ENCODE results near the gene OSBPL6. TPM values are rescaled to one million over a fixed set of nuclear protein-coding genes. Genes with fewer than 3 reads are reported as not detected.
"Not testable (repeated sequence)": the region's sequence is repeated elsewhere in the genome, so short reads cannot be mapped to it uniquely, and the experiment has no call there.

The OSBPL6 gene
- total RNA-seq, 1 donor from 2014 or later, result 6.4 TPM

DNA sequence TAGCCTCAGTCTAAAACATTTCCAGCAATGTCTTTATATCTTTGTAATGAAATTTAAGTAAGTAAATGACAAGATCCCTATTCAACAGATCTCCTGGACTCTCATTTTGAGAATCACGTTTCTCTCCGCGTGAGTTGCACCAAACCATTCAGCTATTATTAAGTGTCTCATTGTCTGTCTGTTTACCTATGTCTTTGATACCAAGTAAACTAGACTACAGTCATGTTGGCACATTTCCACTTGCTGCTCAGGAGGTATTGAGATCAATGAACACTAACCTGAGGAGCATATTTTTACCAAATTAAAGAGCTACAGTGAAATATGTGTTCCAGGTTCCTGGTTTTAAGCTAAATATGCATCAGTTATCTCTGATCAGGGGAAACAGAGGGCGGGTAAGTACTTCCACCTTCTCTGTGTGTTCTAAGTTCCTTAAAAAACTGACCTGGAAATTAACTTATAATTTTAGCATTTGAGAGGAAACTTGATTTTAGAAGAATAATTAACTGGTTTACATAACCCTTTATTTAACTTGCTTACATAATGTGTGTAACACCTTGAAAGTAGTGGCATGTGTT, 125.8 kb downstream of the OSBPL6 start:
- TF ChIP-seq, protein P1, sequence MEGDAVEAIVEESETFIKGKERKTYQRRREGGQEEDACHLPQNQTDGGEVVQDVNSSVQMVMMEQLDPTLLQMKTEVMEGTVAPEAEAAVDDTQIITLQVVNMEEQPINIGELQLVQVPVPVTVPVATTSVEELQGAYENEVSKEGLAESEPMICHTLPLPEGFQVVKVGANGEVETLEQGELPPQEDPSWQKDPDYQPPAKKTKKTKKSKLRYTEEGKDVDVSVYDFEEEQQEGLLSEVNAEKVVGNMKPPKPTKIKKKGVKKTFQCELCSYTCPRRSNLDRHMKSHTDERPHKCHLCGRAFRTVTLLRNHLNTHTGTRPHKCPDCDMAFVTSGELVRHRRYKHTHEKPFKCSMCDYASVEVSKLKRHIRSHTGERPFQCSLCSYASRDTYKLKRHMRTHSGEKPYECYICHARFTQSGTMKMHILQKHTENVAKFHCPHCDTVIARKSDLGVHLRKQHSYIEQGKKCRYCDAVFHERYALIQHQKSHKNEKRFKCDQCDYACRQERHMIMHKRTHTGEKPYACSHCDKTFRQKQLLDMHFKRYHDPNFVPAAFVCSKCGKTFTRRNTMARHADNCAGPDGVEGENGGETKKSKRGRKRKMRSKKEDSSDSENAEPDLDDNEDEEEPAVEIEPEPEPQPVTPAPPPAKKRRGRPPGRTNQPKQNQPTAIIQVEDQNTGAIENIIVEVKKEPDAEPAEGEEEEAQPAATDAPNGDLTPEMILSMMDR (IDR thresholded peaks at IDR 0.05; ENCODE audit: borderline replicate concordance), result no peak
- DNase-seq, result no peak
- H3K36me3 ChIP-seq, result no peaks in the 10 kb centered on the region
- no peaks in the 10 kb centered on the region for H3K9me3 ChIP-seq (replicated peaks)
- H3K27me3 ChIP-seq (ENCODE audit: low read depth), result no peaks in the 10 kb centered on the region
- intact Hi-C loops (cut with micrococcal nuclease), result no loop called here
- H3K27ac ChIP-seq (replicated peaks), result no peak overlapping the region
- no peak overlapping the region for H3K4me3 ChIP-seq
- H3K4me1 ChIP-seq, result peaks cover 6% of the 10 kb centered on the region

GRCh38 chr2:178322068-178322467, 127.8 kb downstream of the OSBPL6 start:
- no peaks in the 10 kb centered on the region for H3K36me3 ChIP-seq
- H3K4me3 ChIP-seq, result no peak overlapping the region
- no peak for DNase-seq
- H3K4me1 ChIP-seq, result no peaks in the 10 kb centered on the region
- no peaks in the 10 kb centered on the region for H3K9me3 ChIP-seq (replicated peaks)
- H3K27me3 ChIP-seq (ENCODE audit: low read depth), result no peaks in the 10 kb centered on the region
- intact Hi-C loops (cut with micrococcal nuclease), result no loop called here
- TF ChIP-seq, protein P1 (IDR thresholded peaks at IDR 0.05; ENCODE audit: borderline replicate concordance), result no peak
- no peak overlapping the region for H3K27ac ChIP-seq (replicated peaks)

DNA sequence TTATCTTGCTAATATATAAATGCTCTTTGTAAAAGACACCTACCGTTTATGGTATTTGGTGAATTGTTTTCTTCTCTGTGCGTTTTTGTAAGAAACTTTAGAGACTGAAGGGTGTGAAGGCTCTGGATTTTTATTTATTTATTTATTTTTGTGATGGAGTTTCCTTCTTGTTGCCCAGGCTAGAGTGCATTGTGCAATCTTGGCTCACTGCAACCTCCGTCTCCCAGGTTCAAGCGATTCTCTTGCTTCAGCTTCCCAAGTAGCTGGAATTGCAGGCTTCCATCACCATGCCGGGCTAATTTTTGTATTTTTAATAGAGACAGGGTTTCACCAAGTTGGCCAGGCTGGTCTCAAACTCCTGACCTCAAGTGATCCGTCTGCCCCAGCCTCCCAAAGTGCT, 129.0 kb downstream of the OSBPL6 start:
- H3K4me1 ChIP-seq; H3K27ac ChIP-seq (replicated peaks); H3K27me3 ChIP-seq (ENCODE audit: low read depth); H3K36me3 ChIP-seq; H3K9me3 ChIP-seq (replicated peaks); H3K4me3 ChIP-seq; DNase-seq; intact Hi-C loops (cut with micrococcal nuclease): not testable (repeated sequence)

DNA sequence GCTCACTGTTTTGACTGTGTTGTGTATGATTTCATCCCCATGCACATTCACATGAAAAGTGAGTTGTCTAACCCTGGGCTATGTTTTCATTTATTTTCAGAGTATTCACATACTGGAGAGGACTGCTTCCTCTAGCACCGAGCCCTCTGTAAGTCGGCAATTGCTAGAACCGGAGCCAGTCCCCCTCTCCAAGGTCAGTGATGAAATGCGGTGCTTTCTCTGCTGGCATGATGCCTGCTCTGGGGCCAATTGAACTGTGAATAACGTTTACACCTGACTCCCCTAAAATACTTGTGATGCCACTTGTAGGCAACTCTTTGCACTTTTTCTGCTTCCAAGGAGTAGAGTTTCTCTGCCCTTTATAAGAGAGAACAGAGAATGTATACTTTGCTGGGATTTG, 129.8 kb downstream of the OSBPL6 start:
- Histone ChIP-seq H3K4me1 (no peaks in the 10 kb centered on the region), H3K9me3 (replicated peaks) (no peaks in the 10 kb centered on the region), H3K27ac (replicated peaks) (no peak overlapping the region), H3K27me3 (ENCODE audit: low read depth) (no peaks in the 10 kb centered on the region), H3K4me3 (no peak overlapping the region), H3K36me3 (no peaks in the 10 kb centered on the region)
- intact Hi-C loops (cut with micrococcal nuclease), result no loop called here
- no peak for DNase-seq
- TF ChIP-seq, protein P1 (IDR thresholded peaks at IDR 0.05; ENCODE audit: borderline replicate concordance), result no peak

GRCh38 chr2:178325268-178325667, 131.0 kb downstream of the OSBPL6 start:
- intact Hi-C loops (cut with micrococcal nuclease), result no loop called here
- Histone ChIP-seq H3K27ac (replicated peaks) (no peak overlapping the region), H3K36me3 (no peaks in the 10 kb centered on the region), H3K4me1 (no peaks in the 10 kb centered on the region), H3K27me3 (ENCODE audit: low read depth) (no peaks in the 10 kb centered on the region), H3K4me3 (no peak overlapping the region), H3K9me3 (replicated peaks) (no peaks in the 10 kb centered on the region)
- TF ChIP-seq, protein P1 (IDR thresholded peaks at IDR 0.05; ENCODE audit: borderline replicate concordance), result no peak
- DNase-seq, result no peak

DNA sequence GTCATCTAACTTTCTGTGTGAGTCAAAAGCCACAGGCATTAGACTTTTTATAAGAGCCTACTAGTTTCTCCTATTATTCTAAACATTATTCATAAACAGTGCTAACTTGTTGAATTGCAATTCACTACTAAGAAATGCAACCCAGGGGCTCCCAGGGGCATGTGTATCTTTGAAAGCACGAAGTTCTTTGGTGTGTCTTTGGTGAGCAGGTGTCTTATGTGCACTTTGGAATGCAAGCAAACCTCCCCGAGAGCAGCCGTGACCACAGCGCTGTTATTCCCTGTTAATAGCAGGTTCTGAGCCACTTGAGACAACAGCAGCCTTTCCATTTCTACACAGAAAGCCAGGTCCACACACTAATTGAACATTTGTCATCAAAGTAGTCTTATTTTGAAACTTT, 133.2 kb downstream of the OSBPL6 start:
- Histone ChIP-seq H3K9me3 (replicated peaks) (no peaks in the 10 kb centered on the region), H3K4me3 (no peak overlapping the region), H3K4me1 (no peaks in the 10 kb centered on the region), H3K27me3 (ENCODE audit: low read depth) (no peaks in the 10 kb centered on the region), H3K27ac (replicated peaks) (no peak overlapping the region), H3K36me3 (no peaks in the 10 kb centered on the region)
- intact Hi-C loops (cut with micrococcal nuclease), result no loop called here
- TF ChIP-seq, protein P1 (IDR thresholded peaks at IDR 0.05; ENCODE audit: borderline replicate concordance), result no peak
- DNase-seq, result no peak
